ENCODE measurements around the gene HYKK.

DNA sequence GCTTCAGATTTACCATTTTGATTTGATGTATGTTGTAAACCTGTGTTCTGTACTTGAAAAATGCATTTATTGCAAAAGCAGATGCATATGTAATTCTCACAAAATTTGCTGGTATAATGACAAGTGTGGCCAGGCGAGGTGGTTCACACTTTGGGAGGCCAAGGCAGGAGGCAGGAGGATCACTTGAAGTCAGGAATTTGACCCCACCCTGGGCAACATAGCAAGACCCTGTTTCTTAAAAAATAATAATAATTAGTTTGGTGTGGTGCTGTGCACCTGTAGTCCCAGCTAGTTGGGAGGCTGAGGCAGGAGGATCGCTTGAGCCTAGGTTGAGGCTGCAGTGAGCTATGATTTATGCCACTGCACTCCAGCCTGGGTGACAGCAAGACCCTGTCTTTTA, 4.7 kb upstream of the HYKK start:
- TF ChIP-seq EZH2 (IDR thresholded peaks at IDR 0.05; ENCODE audit: low read depth) = no peak
- TF ChIP-seq, protein P1, sequence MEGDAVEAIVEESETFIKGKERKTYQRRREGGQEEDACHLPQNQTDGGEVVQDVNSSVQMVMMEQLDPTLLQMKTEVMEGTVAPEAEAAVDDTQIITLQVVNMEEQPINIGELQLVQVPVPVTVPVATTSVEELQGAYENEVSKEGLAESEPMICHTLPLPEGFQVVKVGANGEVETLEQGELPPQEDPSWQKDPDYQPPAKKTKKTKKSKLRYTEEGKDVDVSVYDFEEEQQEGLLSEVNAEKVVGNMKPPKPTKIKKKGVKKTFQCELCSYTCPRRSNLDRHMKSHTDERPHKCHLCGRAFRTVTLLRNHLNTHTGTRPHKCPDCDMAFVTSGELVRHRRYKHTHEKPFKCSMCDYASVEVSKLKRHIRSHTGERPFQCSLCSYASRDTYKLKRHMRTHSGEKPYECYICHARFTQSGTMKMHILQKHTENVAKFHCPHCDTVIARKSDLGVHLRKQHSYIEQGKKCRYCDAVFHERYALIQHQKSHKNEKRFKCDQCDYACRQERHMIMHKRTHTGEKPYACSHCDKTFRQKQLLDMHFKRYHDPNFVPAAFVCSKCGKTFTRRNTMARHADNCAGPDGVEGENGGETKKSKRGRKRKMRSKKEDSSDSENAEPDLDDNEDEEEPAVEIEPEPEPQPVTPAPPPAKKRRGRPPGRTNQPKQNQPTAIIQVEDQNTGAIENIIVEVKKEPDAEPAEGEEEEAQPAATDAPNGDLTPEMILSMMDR (conservative IDR thresholded peaks at IDR 0.05) = no peak

All from PC-9 (cell line).